T-helper 1 cell treated with Interleukin-12 subunit alpha and Interleukin-12 subunit beta and Interleukin-4 antibody, amounts not matched to agents 30 μg/mL and 1 μg/mL, for 36 hours (primary cell): ENCODE measurements around the gene RALGAPA2.
"Not testable (repeated sequence)": the region's sequence is repeated elsewhere in the genome, so short reads cannot be mapped to it uniquely, and the experiment has no call there.

Experiments
- H3K27ac Mint-ChIP-seq: one replicate; pipeline ENCODE4 v1.8.0; 2021; ENCODE audit warnings: mild to moderate bottlenecking, mixed read lengths
- H3K27me3 Mint-ChIP-seq: one replicate; pipeline ENCODE4 v1.8.0; 2021; ENCODE audit warnings: low read depth, mixed read lengths
- H3K36me3 Mint-ChIP-seq: one replicate; pipeline ENCODE4 v1.8.0; 2021; ENCODE audit warnings: low read depth, mixed read lengths
- H3K4me1 Mint-ChIP-seq: one replicate; pipeline ENCODE4 v1.8.0; 2021; ENCODE audit warnings: low read depth, mixed read lengths
- H3K4me3 Mint-ChIP-seq: one replicate; pipeline ENCODE4 v1.8.0; 2021; ENCODE audit warnings: mild to moderate bottlenecking, moderate library complexity, mixed read lengths
- H3K9me3 Mint-ChIP-seq: one replicate; pipeline ENCODE4 v1.8.0; 2021; ENCODE audit warnings: mixed read lengths

RALGAPA2 gene

GRCh38 chr20:20366876-20367574 is 345.4 kb downstream of the RALGAPA2 start:
- Mint-ChIP-seq H3K27me3 (peaks cover 75% of the 10 kb centered on the region), H3K9me3 (no peaks in the 10 kb centered on the region), H3K27ac (no peak overlapping the region), H3K36me3 (peaks cover 4% of the 10 kb centered on the region), H3K4me3 (no peak overlapping the region), H3K4me1 (peaks cover 5% of the 10 kb centered on the region)

- Mint-ChIP-seq H3K4me1 (peaks cover 5% of the 10 kb centered on the region), H3K36me3 (peaks cover 4% of the 10 kb centered on the region), H3K27ac (no peak overlapping the region), H3K4me3 (no peak overlapping the region), H3K9me3 (no peaks in the 10 kb centered on the region), H3K27me3 (peaks cover 75% of the 10 kb centered on the region)
Measured at GRCh38 chr20:20366551-20366875, 345.9 kb downstream of the RALGAPA2 start.

GRCh38 chr20:20365480-20366161 is 346.8 kb downstream of the RALGAPA2 start:
- Mint-ChIP-seq H3K27ac (no peak overlapping the region), H3K9me3 (no peaks in the 10 kb centered on the region), H3K36me3 (peaks cover 4% of the 10 kb centered on the region), H3K27me3 (peaks cover 75% of the 10 kb centered on the region), H3K4me1 (peaks cover 6% of the 10 kb centered on the region), H3K4me3 (no peak overlapping the region)

GRCh38 chr20:20364593-20365479 is 347.6 kb downstream of the RALGAPA2 start:
- no peak overlapping the region for H3K27ac Mint-ChIP-seq
- H3K27me3 Mint-ChIP-seq, result peaks cover 76% of the 10 kb centered on the region
- peaks cover 5% of the 10 kb centered on the region for H3K4me1 Mint-ChIP-seq
- H3K9me3 Mint-ChIP-seq, result no peaks in the 10 kb centered on the region
- peaks cover under 1% of the 10 kb centered on the region for H3K36me3 Mint-ChIP-seq
- H3K4me3 Mint-ChIP-seq, result no peak overlapping the region

GRCh38 chr20:20363799-20364592 is 348.4 kb downstream of the RALGAPA2 start:
- H3K36me3 Mint-ChIP-seq, result no peaks in the 10 kb centered on the region
- no peak overlapping the region for H3K27ac Mint-ChIP-seq
- H3K27me3 Mint-ChIP-seq, result peaks cover 76% of the 10 kb centered on the region
- no peaks in the 10 kb centered on the region for H3K9me3 Mint-ChIP-seq
- H3K4me1 Mint-ChIP-seq, result peaks cover 5% of the 10 kb centered on the region
- no peak overlapping the region for H3K4me3 Mint-ChIP-seq

- H3K27me3 Mint-ChIP-seq, result peaks cover 76% of the 10 kb centered on the region
- no peaks in the 10 kb centered on the region for H3K36me3 Mint-ChIP-seq
- H3K27ac Mint-ChIP-seq, result no peak overlapping the region
- H3K9me3 Mint-ChIP-seq, result no peaks in the 10 kb centered on the region
- H3K4me3 Mint-ChIP-seq, result no peak overlapping the region
- H3K4me1 Mint-ChIP-seq, result peaks cover 5% of the 10 kb centered on the region
Measured at GRCh38 chr20:20363434-20363798, 349.0 kb downstream of the RALGAPA2 start.

- H3K4me1 Mint-ChIP-seq, result peaks cover 5% of the 10 kb centered on the region
- no peak overlapping the region for H3K27ac Mint-ChIP-seq
- H3K9me3 Mint-ChIP-seq, result no peaks in the 10 kb centered on the region
- H3K4me3 Mint-ChIP-seq, result no peak overlapping the region
- peaks cover 76% of the 10 kb centered on the region for H3K27me3 Mint-ChIP-seq
- no peaks in the 10 kb centered on the region for H3K36me3 Mint-ChIP-seq
Measured at GRCh38 chr20:20362774-20363433, 349.5 kb downstream of the RALGAPA2 start.

GRCh38 chr20:20360464-20360863 is 352.0 kb downstream of the RALGAPA2 start:
- no peaks in the 10 kb centered on the region for H3K9me3 Mint-ChIP-seq
- peaks cover 4% of the 10 kb centered on the region for H3K4me1 Mint-ChIP-seq
- H3K27me3 Mint-ChIP-seq, result peaks cover 56% of the 10 kb centered on the region
- H3K27ac Mint-ChIP-seq, result no peak overlapping the region
- no peaks in the 10 kb centered on the region for H3K36me3 Mint-ChIP-seq
- no peak overlapping the region for H3K4me3 Mint-ChIP-seq

- Mint-ChIP-seq H3K9me3 (peaks cover 4% of the 10 kb centered on the region), H3K27me3 (peaks cover 48% of the 10 kb centered on the region), H3K4me3 (no peak overlapping the region), H3K27ac (no peak overlapping the region), H3K36me3 (no peaks in the 10 kb centered on the region), H3K4me1 (peaks cover 4% of the 10 kb centered on the region)
Measured at GRCh38 chr20:20359628-20360027, 352.8 kb downstream of the RALGAPA2 start.

GRCh38 chr20:20358801-20359200 is 353.6 kb downstream of the RALGAPA2 start:
- peaks cover 43% of the 10 kb centered on the region for H3K27me3 Mint-ChIP-seq
- peaks cover 3% of the 10 kb centered on the region for H3K36me3 Mint-ChIP-seq
- no peak overlapping the region for H3K4me3 Mint-ChIP-seq

GRCh38 chr20:20355503-20355902 is 356.9 kb downstream of the RALGAPA2 start:
- not testable (repeated sequence) for H3K4me3 Mint-ChIP-seq, H3K27ac Mint-ChIP-seq, H3K36me3 Mint-ChIP-seq, H3K4me1 Mint-ChIP-seq
- Mint-ChIP-seq H3K9me3 (peaks cover 12% of the 10 kb centered on the region), H3K27me3 (peaks cover 18% of the 10 kb centered on the region)

More at GRCh38 chr20:20358801-20359200, 353.6 kb downstream of the RALGAPA2 start:
- H3K27ac Mint-ChIP-seq, result no peak overlapping the region
- peaks cover 12% of the 10 kb centered on the region for H3K9me3 Mint-ChIP-seq
- H3K4me1 Mint-ChIP-seq, result peaks cover 4% of the 10 kb centered on the region

GRCh38 chr20:20353576-20353975 is 358.9 kb downstream of the RALGAPA2 start:
- no peaks in the 10 kb centered on the region for H3K4me1 Mint-ChIP-seq
- peaks cover 3% of the 10 kb centered on the region for H3K36me3 Mint-ChIP-seq
- no peak overlapping the region for H3K27ac Mint-ChIP-seq
- H3K4me3 Mint-ChIP-seq, result no peak overlapping the region
- peaks cover 10% of the 10 kb centered on the region for H3K27me3 Mint-ChIP-seq
- H3K9me3 Mint-ChIP-seq, result peaks cover 12% of the 10 kb centered on the region

GRCh38 chr20:20344476-20344875 is 368.0 kb downstream of the RALGAPA2 start:
- Mint-ChIP-seq H3K27me3 (no peaks in the 10 kb centered on the region), H3K27ac (no peak overlapping the region), H3K36me3 (no peaks in the 10 kb centered on the region), H3K4me1 (no peaks in the 10 kb centered on the region), H3K9me3 (no peaks in the 10 kb centered on the region), H3K4me3 (no peak overlapping the region)

GRCh38 chr20:20343932-20344331 is 368.5 kb downstream of the RALGAPA2 start:
- H3K9me3 Mint-ChIP-seq, result no peaks in the 10 kb centered on the region
- no peaks in the 10 kb centered on the region for H3K4me1 Mint-ChIP-seq
- H3K4me3 Mint-ChIP-seq, result no peak overlapping the region
- no peaks in the 10 kb centered on the region for H3K27me3 Mint-ChIP-seq
- no peak overlapping the region for H3K27ac Mint-ChIP-seq
- H3K36me3 Mint-ChIP-seq, result no peaks in the 10 kb centered on the region
